CD4-positive, alpha-beta T cell treated with Interleukin-6 at 100 ng/mL for 8 hours (primary cell): ENCODE results near the gene YBX2.

Experiments
- DNase-seq: peaks from one replicate; pipeline ENCODE4 v3.0.0-alpha.2; 2020; ENCODE audit warnings: mixed read lengths, low spot score

YBX2 gene

GRCh38 chr17:7322520-7323194, 28.2 kb upstream of the YBX2 start:
- no peak for DNase-seq

- DNase-seq: no peak
These were observed 27.0 kb upstream of the YBX2 start for GRCh38 chr17:7321466-7321865.

- no peak for DNase-seq
These were observed 23.9 kb upstream of the YBX2 start for GRCh38 chr17:7318121-7318860.

GRCh38 chr17:7317161-7317803, 22.8 kb upstream of the YBX2 start:
- no peak for DNase-seq

- DNase-seq: no peak
These were observed 21.3 kb upstream of the YBX2 start for GRCh38 chr17:7315570-7316235.

GRCh38 chr17:7314719-7315569, 20.5 kb upstream of the YBX2 start, which contains the start of gene GPS2:
GPS2 (minus strand) TSS chr17:7315360; CDS start chr17:7315052, 308 bp downstream.
- DNase-seq: peak; percentile 91

GRCh38 chr17:7313890-7314718, 19.7 kb upstream of the YBX2 start:
- DNase-seq: no peak

GRCh38 chr17:7313088-7313889, 18.9 kb upstream of the YBX2 start:
- no peak for DNase-seq

GRCh38 chr17:7312432-7313087, 18.1 kb upstream of the YBX2 start:
- no peak for DNase-seq

GRCh38 chr17:7311110-7311705, 16.8 kb upstream of the YBX2 start:
- DNase-seq: no peak

- no peak for DNase-seq
These were observed 15.2 kb upstream of the YBX2 start for GRCh38 chr17:7309628-7310027.

- peak; percentile 91 for DNase-seq
These were observed 14.4 kb upstream of the YBX2 start for GRCh38 chr17:7308625-7309433.

- peak; percentile 20 for DNase-seq
These were observed 13.5 kb upstream of the YBX2 start for GRCh38 chr17:7307686-7308624.

- DNase-seq: peak; percentile 100
These were observed 12.7 kb upstream of the YBX2 start, which contains the start of gene EIF5A for GRCh38 chr17:7306911-7307685. EIF5A (plus strand) TSS chr17:7307628; CDS start chr17:7309636, 2,008 bp downstream.

GRCh38 chr17:7304179-7304578, 9.7 kb upstream of the YBX2 start:
- no peak for DNase-seq
